HG03175 (cell line): ENCODE measurements around the gene EDEM3.
A peak's percentile ranks its signal among the peaks of the same experiment; 100 is the strongest.

ENCODE experiments used
- ATAC-seq: cut with Tn5 transposase; IDR thresholded peaks from one replicate; pipeline ENCODE4 v1.9.1; 2021; ENCODE audit warnings: mild to moderate bottlenecking, moderate library complexity; ENCODE audit not compliant: unreplicated experiment

EDEM3 gene

DNA sequence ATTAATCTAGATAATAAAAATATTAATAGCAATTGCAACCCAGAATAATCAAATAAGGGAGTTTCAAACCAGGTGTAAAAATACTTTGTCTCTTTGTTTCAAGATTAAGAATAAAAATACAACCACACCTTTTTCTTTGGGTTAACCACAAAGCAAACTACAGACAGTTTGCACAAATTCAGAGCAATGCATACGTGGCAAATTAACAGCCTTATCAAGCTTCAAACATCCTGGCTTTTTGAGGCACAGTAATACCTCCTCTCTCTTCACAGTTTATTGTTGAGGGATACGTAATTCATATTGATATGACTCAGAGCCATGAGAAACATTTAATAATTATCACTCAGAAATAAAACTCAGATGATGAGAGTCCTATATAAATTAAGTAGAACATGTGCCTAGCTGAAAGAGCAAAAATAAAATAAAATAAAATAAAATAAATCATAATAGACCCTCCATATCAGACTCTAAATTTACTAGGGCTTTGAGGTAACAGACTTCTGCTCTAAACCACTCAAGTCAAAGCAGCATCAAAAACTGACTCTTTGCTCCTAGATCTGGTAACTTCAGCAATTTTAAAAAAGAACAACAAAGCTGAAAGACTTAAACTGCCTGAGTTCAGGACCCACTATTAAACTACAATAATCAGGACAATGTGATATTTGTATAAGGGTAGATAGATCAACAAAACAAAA is 11.4 kb downstream of the EDEM3 start:
- peak; percentile 69 for ATAC-seq

DNA sequence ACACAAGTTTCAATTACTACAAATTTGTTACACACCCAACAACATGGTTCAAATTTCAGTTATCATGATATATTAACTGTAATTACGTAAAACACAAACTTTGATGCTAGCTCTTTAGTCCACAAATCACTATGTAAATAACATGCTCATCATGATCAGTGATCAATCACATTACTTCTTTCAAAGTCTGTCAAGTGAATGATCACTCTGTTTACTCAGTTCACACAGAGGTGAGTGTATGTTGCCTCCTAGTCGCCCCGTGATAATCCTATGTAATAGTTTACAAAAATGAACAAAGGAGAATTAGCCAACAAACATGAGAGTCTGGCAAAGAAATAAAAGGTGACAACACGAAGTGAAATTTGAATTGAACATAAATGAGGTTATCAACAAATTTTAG is 14.3 kb downstream of the EDEM3 start:
- no peak for ATAC-seq

DNA sequence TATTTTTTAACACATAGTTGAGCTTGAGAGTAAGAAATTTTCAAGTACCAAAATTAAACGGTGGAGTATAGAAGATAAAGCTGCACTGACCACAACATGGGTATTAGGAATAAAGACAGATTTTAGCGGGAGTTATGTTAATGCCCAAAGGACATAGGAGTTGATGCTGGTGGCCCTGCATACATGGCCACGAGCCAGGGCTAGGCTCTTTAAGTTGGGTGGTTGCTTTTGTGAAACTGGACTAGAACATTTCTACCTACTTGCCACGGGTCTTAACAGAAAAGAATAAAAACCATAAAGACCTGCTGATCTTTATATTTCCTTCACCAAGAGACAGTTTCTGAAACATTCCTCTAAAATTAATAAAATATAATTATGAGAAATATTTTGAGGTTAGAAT is 14.9 kb downstream of the EDEM3 start:
- no peak for ATAC-seq

DNA sequence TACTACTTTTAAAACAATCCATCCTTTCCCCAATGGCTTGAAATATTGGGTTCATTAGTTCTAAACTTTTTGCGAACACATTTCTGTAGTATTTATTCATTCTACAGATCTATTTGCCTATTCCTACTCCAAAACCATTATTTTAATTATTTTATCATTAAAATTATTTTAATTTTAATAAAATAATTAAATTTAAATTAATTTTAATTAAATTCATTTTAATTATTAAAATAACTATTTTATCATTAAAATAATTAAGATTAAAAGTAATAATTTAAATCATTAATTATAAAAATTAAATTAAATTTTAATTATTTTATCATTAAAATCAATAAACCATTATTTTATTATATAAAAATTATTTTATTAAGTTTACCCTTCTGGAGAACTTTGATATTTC is 15.6 kb downstream of the EDEM3 start:
- no peak for ATAC-seq

DNA sequence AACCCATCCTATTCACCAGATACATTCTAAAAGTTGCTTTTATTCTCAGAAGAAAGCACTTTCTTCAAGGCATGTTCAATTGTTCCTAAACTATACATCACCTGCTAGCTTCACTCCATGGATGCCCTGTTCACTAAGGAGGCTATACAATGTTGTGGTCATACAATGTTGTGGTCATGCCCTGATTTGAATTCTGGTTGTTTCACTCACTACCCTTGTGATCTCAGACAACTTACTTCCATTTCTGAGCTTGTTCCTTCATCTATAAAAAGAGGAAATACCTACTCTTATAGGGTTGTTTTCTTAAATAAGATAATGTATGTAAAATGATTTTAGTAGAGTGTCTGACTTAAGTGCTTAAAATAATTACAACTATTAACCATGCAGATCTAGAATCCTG is 19.7 kb downstream of the EDEM3 start:
- ATAC-seq, result no peak

DNA sequence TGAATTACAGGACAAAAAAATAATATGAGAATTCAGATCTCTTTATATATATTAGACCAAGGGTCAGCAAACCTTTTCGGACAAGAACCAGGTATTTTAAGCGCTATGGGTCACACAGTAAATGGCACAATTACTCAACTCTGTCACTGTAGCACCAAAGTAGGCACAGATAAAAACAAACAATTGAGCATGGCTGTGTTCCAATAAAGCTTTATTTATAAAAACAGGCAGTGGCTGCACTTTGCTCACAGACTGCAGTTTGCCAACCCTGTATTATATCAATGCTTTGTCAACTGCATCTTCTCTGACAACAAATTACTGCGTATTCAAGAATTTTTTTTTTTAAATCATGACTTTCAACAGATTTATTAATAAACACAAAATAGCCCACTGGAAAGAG is 29.8 kb downstream of the EDEM3 start:
- no peak for ATAC-seq

DNA sequence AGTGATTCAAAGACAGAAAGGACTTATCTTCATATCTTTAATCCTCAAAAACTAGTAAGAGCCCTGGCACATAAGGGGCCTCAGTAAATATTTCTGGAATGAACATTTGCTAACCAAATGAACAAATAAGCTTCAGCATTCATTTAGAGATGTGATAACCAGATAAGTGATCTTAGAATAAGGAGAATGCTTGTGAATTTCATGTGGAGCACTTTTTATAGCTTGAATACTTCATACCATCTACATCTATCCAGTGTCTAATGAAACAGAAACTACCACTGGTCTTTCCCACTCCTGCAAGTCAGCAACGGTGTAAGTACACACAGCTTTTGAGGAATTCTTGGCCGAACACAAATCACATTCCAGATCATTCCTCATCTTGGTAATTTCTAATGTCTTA is 38.5 kb downstream of the EDEM3 start:
- no peak for ATAC-seq

DNA sequence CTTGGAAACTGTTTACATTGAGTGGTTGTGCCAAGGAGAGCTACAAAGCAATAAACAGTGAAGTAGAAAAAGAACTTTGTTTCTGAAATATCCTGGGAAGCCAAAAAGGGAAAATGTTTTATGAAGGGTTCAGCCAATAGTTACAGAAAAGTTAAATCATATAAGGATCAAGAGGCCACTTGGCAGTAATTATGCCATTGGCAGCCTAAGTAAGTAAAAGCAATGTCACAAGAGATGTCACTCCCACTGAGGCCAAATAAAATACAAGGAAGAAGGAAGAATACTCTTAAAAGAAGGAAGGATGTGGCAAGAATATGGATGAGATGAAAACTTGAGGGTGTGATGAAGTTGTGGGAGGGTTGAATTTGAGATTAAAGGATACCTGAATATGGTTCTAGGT is 45.2 kb downstream of the EDEM3 start:
- no peak for ATAC-seq

DNA sequence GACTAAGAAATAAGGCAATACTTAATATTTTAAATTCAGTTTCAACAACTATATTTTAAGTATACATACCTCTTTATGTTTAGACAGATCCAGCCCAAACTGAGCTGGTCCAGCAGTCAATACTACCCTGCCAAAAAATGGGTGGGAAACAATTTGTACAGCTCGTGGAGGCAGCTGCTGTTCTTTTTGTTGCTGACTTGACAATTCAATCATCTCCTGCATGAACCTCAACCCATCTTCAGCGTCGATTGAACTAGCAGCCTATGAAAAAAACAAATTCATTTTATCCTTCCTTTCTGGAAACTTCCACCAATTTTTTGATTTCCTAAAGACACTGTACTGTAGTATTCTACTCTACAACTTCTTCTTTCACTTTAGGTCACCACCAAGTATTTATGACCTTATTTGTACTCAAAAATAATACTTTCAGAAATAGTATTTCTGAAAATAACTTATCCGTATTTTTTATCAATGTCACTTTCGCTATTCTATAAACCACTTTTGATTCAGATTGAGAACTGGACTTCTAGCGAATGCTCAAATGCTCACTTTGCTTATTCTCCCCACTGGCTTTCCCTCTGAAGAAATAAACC is 46.5 kb downstream of the EDEM3 start:
- no peak for ATAC-seq

DNA sequence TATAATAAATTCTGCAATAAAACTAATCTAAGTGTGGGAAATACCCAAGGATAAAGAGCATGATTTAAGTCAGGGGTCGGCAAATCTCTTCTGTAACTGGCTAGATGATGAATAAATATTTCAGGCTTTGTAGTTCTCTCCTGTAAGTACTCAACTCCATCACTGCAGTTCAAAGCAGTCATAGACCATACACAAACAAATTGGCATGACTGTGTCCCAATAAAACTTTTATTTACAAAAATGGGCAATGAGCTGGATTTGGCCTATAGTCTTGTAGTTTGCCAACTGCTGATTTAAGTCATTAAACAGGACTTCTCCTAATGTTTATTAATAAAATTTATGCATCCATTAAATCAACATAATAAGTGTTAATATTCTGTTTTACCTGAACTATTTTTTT is 49.4 kb downstream of the EDEM3 start:
- ATAC-seq, result no peak

DNA sequence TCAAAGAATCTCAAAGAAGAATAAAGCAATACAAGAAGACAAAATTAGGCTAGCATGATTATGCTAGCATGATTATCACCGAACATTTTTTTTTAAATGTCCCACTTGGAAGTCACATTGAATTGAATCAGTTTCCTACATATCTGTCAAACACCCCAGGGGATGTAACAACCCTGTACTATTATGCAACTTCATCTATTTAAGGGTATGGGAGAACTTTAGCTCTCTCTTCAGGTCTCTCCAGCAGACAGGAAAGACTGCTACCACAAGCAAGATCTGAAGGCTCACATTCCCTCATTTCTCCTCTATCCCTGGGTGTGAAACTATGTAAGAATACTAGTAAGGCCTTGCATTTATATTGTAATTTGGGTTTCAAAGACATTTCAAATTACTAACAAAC is 52.8 kb downstream of the EDEM3 start:
- no peak for ATAC-seq

DNA sequence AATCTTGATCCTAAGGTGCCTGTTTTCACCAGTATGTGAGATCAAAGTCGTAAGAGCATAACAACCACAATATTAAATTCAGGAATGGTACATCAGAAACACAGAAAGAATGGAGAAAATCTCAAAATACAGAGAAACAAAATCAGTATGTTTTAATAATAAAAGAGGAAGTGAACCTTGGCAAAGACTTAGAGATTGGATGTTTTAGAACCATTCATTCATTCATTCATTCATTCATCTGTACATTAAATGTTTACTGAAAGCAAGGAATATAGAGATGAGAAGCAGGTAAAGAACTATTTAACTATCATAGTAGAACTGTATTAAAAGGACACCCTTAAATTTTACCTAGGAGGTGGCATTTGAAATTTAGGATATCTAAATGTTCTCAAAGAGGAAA is 55.7 kb downstream of the EDEM3 start:
- no peak for ATAC-seq

DNA sequence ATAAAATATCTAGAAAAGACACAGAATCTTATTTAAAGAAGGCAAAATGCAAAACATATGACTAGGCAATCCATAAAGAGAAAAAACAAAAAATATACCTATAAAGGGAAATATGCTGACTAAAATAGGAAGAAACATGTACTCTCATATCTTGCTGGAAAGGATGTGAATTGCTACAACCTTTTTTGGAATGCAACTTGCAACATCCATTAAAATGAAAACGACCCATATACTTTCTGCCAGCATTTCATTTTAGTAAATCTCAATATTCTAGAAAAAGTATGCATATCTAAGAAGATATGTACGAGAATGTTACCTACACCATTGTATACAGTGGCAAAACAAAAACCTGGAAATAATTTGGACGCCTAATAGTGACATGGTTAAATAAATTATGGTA is 56.6 kb downstream of the EDEM3 start:
- no peak for ATAC-seq

DNA sequence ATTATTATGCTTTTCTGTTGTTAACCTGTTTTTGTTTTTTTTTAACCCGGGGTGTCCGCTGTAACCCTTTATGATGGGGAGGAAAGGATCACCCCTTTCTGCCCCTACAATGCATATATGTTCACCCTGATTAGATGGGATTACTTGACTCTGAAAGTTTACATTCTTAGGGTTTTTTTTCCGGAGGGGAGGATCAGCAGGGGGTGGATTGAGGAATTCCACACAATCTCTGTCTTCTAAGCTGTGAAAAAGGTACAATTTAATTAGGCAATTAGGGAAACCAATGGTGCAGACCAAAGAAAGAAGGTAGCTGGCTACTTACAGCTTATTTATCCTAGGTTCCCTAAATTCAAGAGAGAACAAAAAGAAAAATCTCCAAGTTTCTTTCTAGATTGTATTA is 58.3 kb downstream of the EDEM3 start:
- ATAC-seq, result no peak

DNA sequence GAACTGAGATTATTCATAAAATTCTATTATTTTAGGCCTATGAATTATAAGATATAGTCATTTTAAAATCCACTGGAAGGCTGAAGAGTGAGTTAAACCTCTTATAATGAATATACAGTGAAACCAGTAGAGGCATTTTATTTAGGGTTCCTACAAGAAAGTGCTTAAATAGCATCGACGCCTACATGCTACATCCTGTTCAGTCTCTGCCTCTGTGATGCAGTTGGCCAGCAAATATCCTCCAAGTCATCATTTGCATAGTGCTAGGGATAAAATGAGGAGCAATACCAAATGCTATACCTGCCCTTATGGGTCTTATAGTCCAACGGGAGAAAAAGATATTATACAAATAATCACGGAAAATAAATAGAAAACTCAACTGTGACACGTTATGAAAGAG is 59.6 kb downstream of the EDEM3 start:
- ATAC-seq, result no peak

DNA sequence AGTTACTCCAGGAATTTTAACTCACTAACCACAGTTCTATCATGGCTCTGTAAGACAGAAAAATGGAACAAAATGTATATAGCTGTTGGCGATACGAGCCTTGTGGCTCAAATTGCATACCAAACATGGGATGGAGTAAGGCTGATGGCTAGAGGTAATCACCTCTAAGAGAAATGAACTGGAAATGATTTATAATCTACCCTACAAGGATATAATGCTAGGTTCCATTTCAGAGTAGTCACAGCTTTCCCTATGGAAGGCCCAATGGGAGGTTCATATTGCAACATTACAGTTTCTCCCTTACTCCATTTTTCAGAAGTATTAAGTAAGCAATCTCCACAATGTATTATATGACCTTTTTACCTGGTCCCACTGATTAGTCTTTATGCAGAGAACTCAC is 61.6 kb downstream of the EDEM3 start:
- ATAC-seq, result no peak

DNA sequence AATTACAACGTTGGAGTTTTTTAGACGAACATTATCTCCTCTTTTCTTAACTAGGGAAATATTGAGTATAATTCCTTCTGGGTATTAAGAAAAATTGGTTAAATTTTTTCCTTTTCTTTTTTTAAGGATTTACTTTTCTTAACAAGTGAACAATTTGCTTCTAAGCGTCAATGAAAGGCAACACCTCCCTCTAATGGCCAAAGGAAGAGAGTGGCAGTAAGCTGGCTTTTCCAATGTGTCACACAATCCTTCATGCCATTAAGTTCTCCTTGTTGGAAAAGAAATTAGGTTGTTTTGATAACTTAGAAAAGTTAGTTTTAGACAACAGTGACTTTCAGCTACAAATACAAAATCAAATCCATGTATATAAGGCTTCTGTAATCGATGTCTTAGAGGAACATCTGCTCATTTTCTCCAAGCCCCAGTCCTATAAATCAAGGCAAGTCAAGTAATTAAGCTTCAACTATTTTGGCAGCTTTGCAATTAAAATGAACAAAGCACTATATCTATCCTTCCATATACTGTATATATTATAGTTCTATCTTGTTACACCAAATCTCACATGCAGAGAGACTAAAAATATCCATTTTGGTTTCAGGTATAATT is 62.8 kb downstream of the EDEM3 start:
- no peak for ATAC-seq

DNA sequence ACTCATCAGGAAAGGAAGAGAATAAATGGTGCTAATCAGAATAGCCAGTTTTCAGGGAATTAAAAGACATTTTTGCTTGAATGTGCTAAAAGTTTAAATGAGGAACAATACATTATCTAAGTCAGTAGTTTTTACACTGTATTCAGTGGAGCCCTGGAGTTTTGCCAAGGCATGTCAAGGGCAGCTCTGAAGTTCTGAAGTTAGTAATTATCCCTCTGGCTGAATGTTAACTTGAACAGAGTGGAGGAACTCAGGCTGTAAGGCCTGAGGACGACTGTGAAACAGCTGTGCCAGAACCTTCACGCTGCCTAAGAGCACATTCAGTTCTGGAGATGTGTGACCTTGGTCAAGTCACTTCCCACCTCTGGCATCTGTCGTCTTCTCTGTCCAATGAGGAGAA is 68.1 kb downstream of the EDEM3 start:
- no peak for ATAC-seq

DNA sequence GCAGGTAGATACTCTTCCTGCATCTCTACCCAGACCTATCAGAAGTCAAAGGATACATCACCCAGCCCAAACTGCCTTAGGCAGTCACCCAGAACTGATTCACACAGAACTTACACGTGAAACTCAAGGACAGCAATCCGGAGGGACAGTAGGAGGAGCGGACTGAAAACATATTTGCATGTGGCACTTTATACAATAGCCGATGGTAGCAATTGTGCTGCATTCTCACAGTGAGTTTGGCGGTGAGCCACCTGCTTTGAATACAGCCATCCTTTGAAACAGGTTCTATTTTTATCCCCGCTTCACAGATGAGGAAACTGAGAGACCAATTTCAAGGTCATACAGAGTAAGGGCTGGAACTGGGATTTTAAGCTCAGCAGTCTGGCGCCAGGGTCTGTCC is 69.5 kb downstream of the EDEM3 start:
- no peak for ATAC-seq

DNA sequence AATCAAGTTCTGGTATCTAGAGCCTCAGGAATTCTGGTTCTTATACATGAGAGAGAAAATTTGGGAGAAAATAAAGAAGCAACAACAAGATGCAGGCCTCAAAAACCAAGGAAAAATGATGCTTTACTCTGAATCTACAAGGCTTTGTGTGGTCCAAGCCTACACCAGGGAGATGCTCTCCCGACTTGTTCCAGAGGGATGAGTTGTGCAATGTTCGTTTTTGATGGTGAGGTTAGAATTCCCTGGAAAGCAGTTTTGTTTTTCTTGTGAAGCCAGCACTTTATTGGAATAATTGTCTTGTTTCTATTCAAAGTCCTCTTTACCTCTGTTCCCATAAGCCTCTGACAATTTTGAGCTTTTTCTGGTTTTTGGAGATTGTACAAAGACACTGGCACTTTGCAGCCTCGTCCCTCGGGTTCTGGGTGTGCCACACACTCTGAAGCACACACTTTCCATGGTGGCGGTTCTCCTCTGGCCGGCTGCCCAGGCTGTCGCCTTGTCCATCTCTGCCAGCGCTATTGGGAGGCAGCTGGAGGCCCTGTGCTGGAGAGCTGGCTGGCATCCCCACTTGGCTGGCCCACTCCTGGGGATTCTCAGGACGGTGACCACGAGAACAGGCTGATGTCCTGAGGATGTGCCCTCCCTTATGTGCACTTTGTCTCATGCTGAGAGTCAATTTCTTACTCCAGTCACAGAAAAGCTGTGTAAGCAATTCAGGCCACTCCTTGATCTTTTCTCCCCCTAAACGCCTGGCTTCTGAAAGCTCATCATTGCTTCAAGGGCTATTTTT is 70.2 kb downstream of the EDEM3 start:
- no peak for ATAC-seq

DNA sequence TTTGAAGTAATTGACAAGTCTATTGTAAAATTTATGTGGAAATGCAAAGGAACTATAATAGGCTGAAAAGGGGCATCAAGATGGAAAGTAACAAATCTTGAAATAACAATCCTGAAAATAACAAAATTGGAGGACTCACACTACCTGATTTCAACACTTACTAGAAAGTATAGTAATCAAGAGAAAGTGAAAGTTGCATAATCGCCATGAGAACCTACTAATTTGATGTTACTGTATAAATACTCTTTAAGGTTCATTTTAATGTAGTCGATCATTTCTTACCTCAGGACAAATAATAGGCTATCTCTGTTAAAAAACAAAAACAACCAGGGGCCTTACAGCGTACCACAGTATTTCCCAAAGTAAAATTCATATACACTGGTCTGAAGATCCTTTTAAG is 71.7 kb downstream of the EDEM3 start:
- no peak for ATAC-seq
